T-helper 17 cell (primary cell): ENCODE data around the gene USP6NL. TPM values are rescaled to one million over a fixed set of nuclear protein-coding genes. Genes with fewer than 3 reads are reported as not detected.
A peak's percentile ranks its signal among the peaks of the same experiment; 100 is the strongest.

ENCODE experiments used
- ATAC-seq: fragments of 150-1000 bp; cut with Tn5 transposase; 2 replicates; pipeline ENCODE4 v1.10.0; 2021; ENCODE audit warnings: mild to moderate bottlenecking, moderate library complexity
- DNase-seq, 3 donors: peaks; one replicate each; pipeline versions ENCODE4 v3.0.0 to v3.0.0-alpha.2; 2020 to 2021
- H3K9me3 ChIP-seq: one replicate; pipeline ENCODE4 v1.7.0; 2013; ENCODE audit warnings: low read length, mild to moderate bottlenecking; ENCODE audit not compliant: control insufficient read depth, poor library complexity, severe bottlenecking
- H3K27ac Mint-ChIP-seq: one replicate; pipeline ENCODE4 v1.8.0; 2022; ENCODE audit warnings: mild to moderate bottlenecking, moderate library complexity, mixed read lengths
- H3K27me3 Mint-ChIP-seq: one replicate; pipeline ENCODE4 v1.8.0; 2022; ENCODE audit warnings: mixed read lengths
- H3K36me3 Mint-ChIP-seq: one replicate; pipeline ENCODE4 v1.8.0; 2022; ENCODE audit warnings: low read depth, mixed read lengths
- H3K4me1 Mint-ChIP-seq: one replicate; pipeline ENCODE4 v1.8.0; 2022; ENCODE audit warnings: mild to moderate bottlenecking, mixed read lengths
- H3K4me3 Mint-ChIP-seq: one replicate; pipeline ENCODE4 v1.8.0; 2022; ENCODE audit warnings: mild to moderate bottlenecking, moderate library complexity, mixed read lengths
- total RNA-seq, 4 donors: library from RNA in 2 of 4; stranded (reverse) in 2 of 4; gene quantifications; one replicate each; pipeline ENCODE4 v1.2.3 and lab custom pipeline; 2022 to 2026

The USP6NL gene
- total RNA-seq, 2 donors from 2014 or later: 2.5 to 5.6 TPM

DNA sequence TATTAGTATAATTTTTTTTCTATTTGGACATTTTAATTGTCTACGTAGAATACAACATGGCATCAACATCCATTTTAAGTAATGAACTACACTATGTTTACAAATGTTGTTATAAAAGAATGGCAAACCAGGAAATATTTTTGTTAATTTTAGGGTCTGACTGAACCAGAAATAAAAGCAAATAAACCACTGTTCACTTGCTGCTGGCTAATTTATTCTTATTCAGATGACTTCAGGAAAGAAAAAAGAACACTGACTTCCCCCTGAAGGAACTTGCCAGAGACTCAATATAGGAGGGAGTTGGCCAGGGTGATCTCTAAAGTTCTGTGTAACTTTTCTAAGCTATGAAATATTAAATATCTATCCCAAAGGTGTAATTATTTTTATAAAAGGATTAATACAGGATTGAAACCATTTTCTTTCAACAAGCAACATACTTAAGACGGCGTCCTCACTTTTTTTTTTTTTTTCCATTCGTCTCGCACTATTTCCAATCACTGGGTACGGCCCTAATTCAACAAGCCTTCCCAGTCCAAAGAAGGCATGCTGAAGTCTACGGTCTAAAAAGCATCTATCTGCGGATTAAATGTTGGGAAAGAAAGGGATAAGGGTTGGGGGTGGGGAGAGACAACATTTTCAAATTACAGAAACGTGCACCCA, 1.2 kb downstream of the USP6NL start:
- H3K9me3 ChIP-seq: no peaks in the 10 kb centered on the region
- H3K4me1 Mint-ChIP-seq: peaks cover 21% of the 10 kb centered on the region
- DNase-seq (no peak), ATAC-seq (no peak)
- peaks cover 3% of the 10 kb centered on the region for H3K36me3 Mint-ChIP-seq
- peak overlapping the region; percentile 79 for H3K27ac Mint-ChIP-seq
- peak overlapping the region; percentile 88 for H3K4me3 Mint-ChIP-seq
- peaks cover 8% of the 10 kb centered on the region for H3K27me3 Mint-ChIP-seq

DNA sequence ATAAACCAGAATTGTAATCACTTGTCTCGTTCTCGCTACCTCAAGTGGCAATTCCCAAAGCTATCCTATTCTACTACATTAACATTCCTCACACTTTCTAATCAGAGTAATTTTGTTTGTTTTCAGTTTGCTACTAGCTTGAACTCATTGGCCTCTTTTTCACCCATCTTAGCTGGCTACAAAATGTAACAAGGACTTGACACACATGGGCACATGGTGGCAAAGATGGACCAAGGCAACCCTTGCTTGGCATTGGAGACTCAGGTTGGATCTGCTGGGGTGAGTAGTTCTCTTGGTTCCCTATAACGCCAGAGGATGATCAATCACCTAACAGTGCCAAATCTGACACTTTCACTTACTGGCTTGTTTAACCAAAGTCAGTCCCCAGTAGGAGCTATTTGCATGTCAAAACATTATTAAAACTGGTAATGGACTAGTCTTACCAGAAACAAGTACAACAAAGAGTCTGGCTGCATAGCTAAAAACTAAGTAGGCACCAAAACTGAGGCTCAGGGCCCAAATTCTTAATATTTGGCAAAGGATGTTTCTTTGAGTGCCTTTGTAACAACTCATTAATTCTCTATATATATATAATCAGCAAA, 1.9 kb downstream of the USP6NL start:
- Mint-ChIP-seq H3K27ac (peak overlapping the region; percentile 45), H3K36me3 (peaks cover 3% of the 10 kb centered on the region), H3K4me3 (peak overlapping the region; percentile 58), H3K4me1 (peaks cover 23% of the 10 kb centered on the region), H3K27me3 (peaks cover 8% of the 10 kb centered on the region)
- DNase-seq: no peak
- no peak for ATAC-seq
- no peaks in the 10 kb centered on the region for H3K9me3 ChIP-seq

DNA sequence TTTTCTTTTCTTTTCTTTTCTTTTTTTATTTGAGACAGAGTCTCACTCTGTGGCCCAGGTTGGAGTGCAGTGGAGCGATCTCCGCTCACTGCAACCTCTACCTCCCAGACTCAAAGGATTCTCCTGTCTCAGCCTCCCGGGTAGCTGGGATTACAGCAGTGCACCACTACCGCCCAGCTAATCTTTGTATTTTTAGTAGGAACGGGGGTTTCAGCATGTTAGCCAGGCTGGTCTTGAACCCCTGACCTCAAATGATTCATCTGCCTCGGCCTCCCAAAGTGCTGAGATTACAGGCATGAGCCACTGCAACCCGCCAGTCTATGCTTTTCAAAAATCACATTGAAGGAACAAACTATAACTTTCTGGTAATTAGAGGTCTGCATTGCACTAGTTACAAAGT, 2.4 kb downstream of the USP6NL start:
- ATAC-seq: no peak
- H3K27ac Mint-ChIP-seq: peak overlapping the region; percentile 45
- DNase-seq: no peak
- peaks cover 3% of the 10 kb centered on the region for H3K36me3 Mint-ChIP-seq
- peaks cover 8% of the 10 kb centered on the region for H3K27me3 Mint-ChIP-seq
- H3K4me3 Mint-ChIP-seq: peak overlapping the region; percentile 9
- H3K4me1 Mint-ChIP-seq: peaks cover 23% of the 10 kb centered on the region
- H3K9me3 ChIP-seq: no peaks in the 10 kb centered on the region

DNA sequence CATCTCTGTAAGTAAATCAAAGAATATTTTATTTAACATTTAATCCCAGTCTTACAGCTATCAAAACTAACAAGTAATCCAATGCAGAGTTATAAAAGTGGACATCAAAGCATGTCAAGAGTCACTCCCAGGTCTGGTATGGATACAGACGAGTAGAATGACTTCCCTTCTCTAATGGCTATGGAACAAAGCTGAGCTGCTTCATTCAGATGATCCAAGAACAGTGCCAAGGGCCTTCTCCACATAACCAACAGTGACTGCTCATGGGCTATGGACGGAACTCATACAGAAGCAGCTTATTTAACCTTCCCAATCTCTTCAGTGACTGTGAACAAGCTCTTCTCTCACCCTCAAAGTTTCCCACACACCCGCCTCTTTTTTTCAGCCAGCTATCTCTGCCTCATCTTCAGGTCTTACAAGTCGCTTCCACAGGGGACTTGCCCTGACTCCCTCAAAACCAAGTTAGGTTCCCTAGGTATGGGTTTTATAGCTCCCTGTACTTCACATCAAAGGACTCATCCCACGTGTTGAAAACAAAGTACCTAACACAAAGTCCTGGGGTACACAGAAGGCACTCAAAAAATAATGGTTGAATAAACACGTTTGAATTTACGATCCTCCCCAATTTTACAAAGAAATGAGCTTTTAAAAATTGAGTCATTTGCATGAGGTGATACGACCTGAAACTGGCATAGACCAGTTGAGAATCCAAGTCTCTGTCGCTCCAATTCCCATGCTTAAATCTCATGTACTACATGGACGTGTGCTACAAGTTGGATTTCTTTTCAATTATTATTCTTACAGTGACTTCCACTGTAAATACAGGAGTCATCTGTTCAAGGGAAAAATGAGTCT, 3.1 kb downstream of the USP6NL start:
- ATAC-seq: no peak
- peaks cover 3% of the 10 kb centered on the region for H3K36me3 Mint-ChIP-seq
- H3K4me3 Mint-ChIP-seq: peak overlapping the region; percentile 1
- H3K4me1 Mint-ChIP-seq: peaks cover 25% of the 10 kb centered on the region
- H3K27ac Mint-ChIP-seq: peak overlapping the region; percentile 45
- peaks cover 8% of the 10 kb centered on the region for H3K27me3 Mint-ChIP-seq
- no peaks in the 10 kb centered on the region for H3K9me3 ChIP-seq
- no peak for DNase-seq

DNA sequence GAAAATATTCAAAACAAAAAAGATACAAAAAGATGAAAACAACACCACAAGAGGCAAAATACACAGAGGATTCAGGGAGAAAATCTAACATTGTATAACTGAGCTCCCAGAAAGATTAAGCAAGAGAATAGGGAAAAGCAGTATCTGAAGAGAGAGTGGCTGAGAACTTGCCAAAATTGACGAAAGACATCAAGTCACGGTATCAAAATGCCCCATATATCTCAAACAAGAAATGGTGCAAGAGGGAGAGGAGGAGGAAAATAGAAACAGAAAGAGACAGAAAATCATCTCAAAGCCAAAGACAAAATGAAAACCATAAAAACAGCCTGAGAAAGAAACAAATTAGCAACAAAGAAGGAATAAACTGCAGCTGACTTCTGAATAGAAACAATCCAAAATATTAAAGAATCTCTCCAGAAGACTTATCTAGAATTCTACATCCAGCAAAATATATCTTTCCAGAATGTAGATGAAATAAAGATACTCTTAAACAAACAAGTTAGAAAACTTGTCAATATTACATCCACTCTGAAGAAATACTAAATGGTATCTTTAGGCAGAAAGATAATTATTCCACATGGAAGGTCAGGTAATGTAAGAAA, 5.5 kb downstream of the USP6NL start:
- H3K27me3 Mint-ChIP-seq: peaks cover 8% of the 10 kb centered on the region

DNA sequence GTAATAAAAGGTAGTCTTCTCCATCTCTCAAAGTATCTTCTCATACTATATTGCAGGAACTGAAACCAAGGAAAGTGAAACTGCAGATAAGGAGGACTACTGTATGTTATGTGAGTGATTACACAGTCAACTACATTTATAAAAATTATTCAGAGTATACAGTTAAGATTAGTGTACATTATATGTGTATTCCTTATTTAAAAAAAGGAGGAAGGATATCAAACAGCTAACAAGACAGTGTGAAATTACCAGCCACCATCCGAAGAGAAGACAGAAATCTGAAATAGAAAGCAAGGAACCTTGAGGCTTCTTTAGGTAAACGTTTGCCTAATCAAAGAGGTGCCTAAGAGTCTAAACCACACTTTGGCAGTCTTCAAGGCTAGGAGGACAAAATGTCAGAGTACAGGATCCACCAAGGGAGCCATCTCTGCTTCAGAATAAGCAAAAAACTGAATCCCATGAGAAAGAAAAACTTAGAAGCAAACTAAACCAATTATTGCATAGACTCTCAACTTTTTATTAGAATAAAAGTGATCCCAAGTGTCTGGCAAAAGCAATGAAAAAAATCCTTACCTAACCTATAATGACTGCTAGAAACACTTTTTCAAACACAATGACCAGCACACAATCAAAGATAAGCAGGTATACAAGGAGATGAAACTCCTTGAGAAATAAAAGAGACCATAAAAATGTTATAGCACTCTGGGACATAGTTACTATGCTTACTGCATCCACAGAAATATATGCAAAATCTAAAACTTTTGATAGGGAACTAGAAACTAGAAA, 6.4 kb downstream of the USP6NL start:
- peaks cover 5% of the 10 kb centered on the region for H3K36me3 Mint-ChIP-seq
- H3K27ac Mint-ChIP-seq: peak overlapping the region; percentile 27
- H3K4me1 Mint-ChIP-seq: peaks cover 20% of the 10 kb centered on the region
- DNase-seq (no peak), ATAC-seq (peak; percentile 56)
- H3K9me3 ChIP-seq: no peaks in the 10 kb centered on the region
- peak overlapping the region; percentile 15 for H3K4me3 Mint-ChIP-seq
- H3K27me3 Mint-ChIP-seq: peaks cover 8% of the 10 kb centered on the region

More for the DNA sequence above, 5.5 kb downstream of the USP6NL start:
- H3K9me3 ChIP-seq: no peaks in the 10 kb centered on the region
- DNase-seq (no peak), ATAC-seq (no peak)
- Mint-ChIP-seq H3K4me3 (no peak overlapping the region), H3K4me1 (peaks cover 23% of the 10 kb centered on the region), H3K27ac (peak overlapping the region; percentile 27), H3K36me3 (peaks cover 5% of the 10 kb centered on the region)

DNA sequence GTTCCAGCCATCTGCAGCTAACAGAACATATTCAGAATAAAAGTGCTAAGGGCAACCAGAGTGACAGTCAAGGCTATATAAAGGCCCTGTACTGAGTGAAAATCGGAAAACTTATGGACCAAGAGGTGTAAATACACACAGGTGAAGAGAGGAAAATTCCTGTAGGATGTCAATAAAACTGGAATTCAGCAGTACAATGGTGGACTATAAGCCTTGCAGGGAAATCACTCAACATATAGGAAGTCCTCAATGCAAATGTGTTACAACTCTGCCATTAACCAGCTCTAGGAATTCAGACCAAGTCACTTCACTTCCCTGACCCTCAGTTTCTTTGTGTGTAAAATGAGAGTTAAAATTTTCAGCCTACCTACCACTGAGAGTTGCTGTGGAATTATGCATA, 7.7 kb downstream of the USP6NL start:
- Mint-ChIP-seq H3K4me3 (no peak overlapping the region), H3K4me1 (peaks cover 23% of the 10 kb centered on the region), H3K27ac (peak overlapping the region; percentile 39), H3K27me3 (peaks cover 6% of the 10 kb centered on the region), H3K36me3 (peaks cover 5% of the 10 kb centered on the region)
- H3K9me3 ChIP-seq: no peaks in the 10 kb centered on the region
- DNase-seq (no peak), ATAC-seq (no peak)

DNA sequence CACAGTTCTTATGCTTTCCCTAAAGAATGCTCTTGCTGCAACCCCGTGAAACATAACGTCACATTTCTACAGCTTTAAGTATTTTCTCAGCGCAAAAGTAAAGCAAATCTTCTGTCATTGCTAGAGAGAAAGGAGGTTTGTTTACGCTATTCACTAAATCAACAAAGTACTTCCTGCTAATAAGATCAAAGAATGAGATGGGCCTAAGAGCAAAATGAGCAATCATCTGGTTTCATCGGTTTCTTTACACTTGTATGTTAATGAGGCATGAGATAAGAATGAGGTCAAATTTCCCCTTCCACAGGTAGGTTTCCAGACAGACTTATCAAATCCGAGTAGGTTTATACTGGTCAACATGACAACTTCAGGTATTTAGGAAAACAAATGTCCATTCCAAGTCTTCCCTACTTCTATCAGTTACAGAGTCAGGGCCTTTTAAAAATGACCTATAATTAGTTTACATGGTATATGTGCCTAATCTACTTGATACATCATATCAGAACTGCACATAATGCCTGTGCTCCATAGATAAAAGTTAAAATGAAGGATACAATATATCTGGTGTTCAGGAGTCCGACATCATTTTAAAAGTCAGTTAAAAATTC, 8.4 kb downstream of the USP6NL start:
- Mint-ChIP-seq H3K4me1 (peaks cover 18% of the 10 kb centered on the region), H3K27me3 (no peaks in the 10 kb centered on the region), H3K4me3 (peak overlapping the region; percentile 16), H3K36me3 (peaks cover 5% of the 10 kb centered on the region), H3K27ac (peak overlapping the region; percentile 39)
- H3K9me3 ChIP-seq: no peaks in the 10 kb centered on the region
- DNase-seq (no peak), ATAC-seq (peak; percentile 69)

DNA sequence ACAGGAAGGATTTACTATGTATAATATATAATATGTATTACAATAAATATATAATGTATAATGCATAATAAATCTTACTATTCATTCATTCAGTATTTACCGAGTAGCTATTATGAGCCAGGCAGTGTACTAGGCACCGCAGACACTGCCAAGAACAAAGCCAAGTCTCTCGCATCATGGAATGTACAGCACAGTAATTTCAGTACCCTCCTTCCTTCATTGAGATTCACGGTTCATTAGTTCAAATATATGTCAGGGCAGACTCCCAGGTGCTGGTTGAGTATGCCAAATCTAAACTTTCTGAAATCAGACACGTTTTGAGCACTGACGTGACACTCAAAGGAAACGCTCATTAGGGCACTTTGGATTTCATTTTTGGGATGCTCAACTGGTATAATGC, 9.1 kb downstream of the USP6NL start:
- peak overlapping the region; percentile 39 for H3K27ac Mint-ChIP-seq
- no peak for DNase-seq
- no peak for ATAC-seq
- H3K4me1 Mint-ChIP-seq: peaks cover 18% of the 10 kb centered on the region
- H3K4me3 Mint-ChIP-seq: peak overlapping the region; percentile 16
- peaks cover 5% of the 10 kb centered on the region for H3K36me3 Mint-ChIP-seq
- H3K27me3 Mint-ChIP-seq: no peaks in the 10 kb centered on the region
- no peaks in the 10 kb centered on the region for H3K9me3 ChIP-seq

DNA sequence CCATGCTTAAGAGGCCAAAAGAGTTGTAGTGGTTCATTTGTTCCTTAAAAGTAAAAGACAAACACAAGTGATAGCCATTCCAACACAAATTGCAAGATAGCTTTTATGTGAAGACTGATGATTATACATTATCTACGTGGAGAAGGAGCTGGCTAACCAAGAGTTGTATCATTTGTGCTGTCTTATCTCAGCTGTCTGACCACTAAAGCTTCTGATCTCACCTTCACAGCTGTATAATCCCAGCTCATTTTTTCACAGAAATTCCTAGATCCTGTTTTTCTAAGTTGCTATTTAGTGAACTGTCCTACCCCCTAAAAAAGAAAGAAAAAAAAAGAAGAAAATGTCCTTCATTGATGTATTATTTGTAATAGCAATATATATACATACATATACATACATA, 9.8 kb downstream of the USP6NL start:
- Mint-ChIP-seq H3K27ac (no peak overlapping the region), H3K36me3 (peaks cover 5% of the 10 kb centered on the region), H3K4me1 (peaks cover 18% of the 10 kb centered on the region), H3K4me3 (no peak overlapping the region), H3K27me3 (no peaks in the 10 kb centered on the region)
- ATAC-seq (no peak), DNase-seq (no peak)
- H3K9me3 ChIP-seq: no peaks in the 10 kb centered on the region

DNA sequence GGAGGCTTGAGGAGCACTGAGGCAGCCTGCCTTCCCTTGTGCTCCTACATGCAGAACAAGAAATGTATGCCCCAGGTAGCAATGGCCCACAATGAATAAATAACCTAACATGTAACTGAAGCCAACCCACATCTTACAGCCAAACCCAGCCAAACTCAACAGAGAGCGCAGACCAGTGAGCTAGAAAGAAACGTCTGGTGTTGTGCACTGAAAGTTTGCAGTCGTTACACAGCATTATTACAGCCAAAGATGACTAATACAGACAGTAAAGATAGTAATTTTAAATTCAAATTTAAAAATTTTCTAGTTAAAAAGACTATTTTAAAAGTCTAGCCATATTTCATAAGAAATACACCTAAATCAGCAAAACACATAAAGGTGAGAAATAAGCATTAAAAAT, 11.2 kb downstream of the USP6NL start:
- Mint-ChIP-seq H3K36me3 (peaks cover 4% of the 10 kb centered on the region), H3K27ac (no peak overlapping the region), H3K27me3 (peaks cover 2% of the 10 kb centered on the region), H3K4me1 (peaks cover 14% of the 10 kb centered on the region), H3K4me3 (no peak overlapping the region)
- H3K9me3 ChIP-seq: no peaks in the 10 kb centered on the region
- DNase-seq: no peak
- ATAC-seq: no peak

DNA sequence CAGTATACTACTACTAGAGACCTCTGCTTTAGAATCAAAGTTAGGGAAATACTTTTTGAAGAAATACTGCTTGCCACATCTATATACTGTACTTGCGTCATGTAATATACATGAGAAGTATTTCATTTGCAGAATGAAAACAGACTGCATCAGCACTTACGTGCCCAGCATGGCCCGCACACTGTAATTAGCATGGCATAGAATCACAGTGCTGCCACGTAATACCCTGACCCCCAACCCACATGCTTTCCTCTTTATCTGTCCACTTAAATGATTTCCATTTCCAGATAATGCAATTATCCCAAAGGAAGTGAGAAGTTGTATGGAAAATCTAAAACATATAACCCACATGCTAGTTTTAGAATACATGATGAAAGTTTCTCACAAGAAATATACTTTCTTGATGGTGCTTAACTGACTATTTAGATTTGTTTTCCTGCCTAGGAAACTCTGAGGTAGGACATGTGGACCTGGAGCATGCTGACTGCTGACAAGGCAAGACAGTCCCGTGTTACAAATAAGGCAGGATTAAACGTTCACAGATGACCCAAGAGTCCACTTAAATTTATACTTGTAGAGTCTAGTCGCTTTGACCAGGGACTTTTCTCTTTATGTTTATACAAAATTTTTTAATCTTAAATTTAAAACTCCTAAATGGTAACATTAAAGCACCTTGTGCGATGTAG, 12.6 kb downstream of the USP6NL start:
- Mint-ChIP-seq H3K36me3 (peaks cover 9% of the 10 kb centered on the region), H3K27me3 (peaks cover 16% of the 10 kb centered on the region), H3K27ac (no peak overlapping the region), H3K4me3 (no peak overlapping the region), H3K4me1 (peaks cover 17% of the 10 kb centered on the region)
- H3K9me3 ChIP-seq: no peaks in the 10 kb centered on the region
- DNase-seq (no peak), ATAC-seq (no peak)
